Vagina (tissue), 2 donors: Measurements from ENCODE around the gene MCF2L. TPM values are rescaled to one million over a fixed set of nuclear protein-coding genes. Genes with fewer than 3 reads are reported as not detected.

Experiments
- DNase-seq, 2 donors: peaks; one replicate each; pipeline ENCODE4 v3.0.0-alpha.2; 2017; ENCODE audit errors: extremely low spot score in 2 of 2
- H3K27ac ChIP-seq: fragments of 200-600 bp; sonication (generic); one replicate; pipeline ENCODE4 v1.5.1; 2019
- H3K27me3 ChIP-seq: fragments of 200-600 bp; sonication (generic); one replicate; pipeline ENCODE4 v1.5.1; 2019
- H3K36me3 ChIP-seq, 2 donors: fragments of 200-600 bp; sonication (generic); one replicate each; pipeline ENCODE4 v1.5.1; 2017 to 2019
- H3K4me1 ChIP-seq: fragments of 200-600 bp; sonication (generic); one replicate; pipeline ENCODE4 v1.5.1; 2019
- H3K4me3 ChIP-seq, 2 donors: fragments of 200-600 bp; sonication (generic); 1 replicate in 1 of 2; 2 replicates in 1 of 2; pipeline ENCODE4 v1.5.1; 2016 to 2019
- H3K9me3 ChIP-seq: fragments of 200-600 bp; sonication (generic); one replicate; pipeline ENCODE4 v1.5.1; 2019
- POLR2A ChIP-seq, 2 donors: fragments of 450-650 bp; IDR thresholded peaks; one replicate each; pipeline ENCODE4 v1.6.1; 2017; ENCODE audit warnings: antibody characterized with exemption in 2 of 2, mild to moderate bottlenecking in 2 of 2, moderate library complexity in 2 of 2
- POLR2AphosphoS5 ChIP-seq, 2 donors: sonication (generic); formaldehyde crosslinking; IDR thresholded peaks; one replicate each; pipeline ENCODE4 v1.9.0; 2017; ENCODE audit warnings: antibody characterized with exemption in 2 of 2, mild to moderate bottlenecking in 2 of 2, low read depth in 1 of 2; ENCODE audit not compliant: insufficient read depth in 1 of 2
- intact Hi-C: fragments of 100-400 bp; cut with DNase I; formaldehyde crosslinking; loops from one replicate; pipeline ENCODE4 v1.15.1; 2023
- total RNA-seq: library from RNA; depleted of rRNA; stranded (reverse); fragments of >200 nt; gene quantifications from one replicate; pipeline ENCODE4 v1.2.3, GENCODE V29; 2016
- TF ChIP-seq, protein P1 (sequence below), 3 experiments: fragments of 450-650 bp in 2 of 3; fragments of 200-600 bp in 1 of 3; sonication (generic) in 1 of 3; IDR thresholded peaks; one replicate each; pipeline ENCODE4 v1.5.1; 2017 to 2019; ENCODE audit warnings: antibody characterized with exemption in 3 of 3, mild to moderate bottlenecking in 2 of 3, moderate library complexity in 2 of 3

Gene MCF2L
- total RNA-seq, 1 donor from 2014 or later: 45.4 TPM

GRCh38 chr13:113091891-113092775, 123.1 kb downstream of the MCF2L start:
- Histone ChIP-seq H3K4me3 (no peak overlapping the region), H3K36me3 (peaks cover 0 to 8% of the 10 kb centered on the region in 2 donors), H3K9me3 (no peaks in the 10 kb centered on the region), H3K27ac (no peak overlapping the region), H3K4me1 (no peaks in the 10 kb centered on the region), H3K27me3 (no peaks in the 10 kb centered on the region)
- intact Hi-C loops: no loop called here
- no peak for DNase-seq
- TF ChIP-seq, protein P1, sequence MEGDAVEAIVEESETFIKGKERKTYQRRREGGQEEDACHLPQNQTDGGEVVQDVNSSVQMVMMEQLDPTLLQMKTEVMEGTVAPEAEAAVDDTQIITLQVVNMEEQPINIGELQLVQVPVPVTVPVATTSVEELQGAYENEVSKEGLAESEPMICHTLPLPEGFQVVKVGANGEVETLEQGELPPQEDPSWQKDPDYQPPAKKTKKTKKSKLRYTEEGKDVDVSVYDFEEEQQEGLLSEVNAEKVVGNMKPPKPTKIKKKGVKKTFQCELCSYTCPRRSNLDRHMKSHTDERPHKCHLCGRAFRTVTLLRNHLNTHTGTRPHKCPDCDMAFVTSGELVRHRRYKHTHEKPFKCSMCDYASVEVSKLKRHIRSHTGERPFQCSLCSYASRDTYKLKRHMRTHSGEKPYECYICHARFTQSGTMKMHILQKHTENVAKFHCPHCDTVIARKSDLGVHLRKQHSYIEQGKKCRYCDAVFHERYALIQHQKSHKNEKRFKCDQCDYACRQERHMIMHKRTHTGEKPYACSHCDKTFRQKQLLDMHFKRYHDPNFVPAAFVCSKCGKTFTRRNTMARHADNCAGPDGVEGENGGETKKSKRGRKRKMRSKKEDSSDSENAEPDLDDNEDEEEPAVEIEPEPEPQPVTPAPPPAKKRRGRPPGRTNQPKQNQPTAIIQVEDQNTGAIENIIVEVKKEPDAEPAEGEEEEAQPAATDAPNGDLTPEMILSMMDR (IDR thresholded peaks at IDR 0.05): no peak
- no peak for TF ChIP-seq POLR2A (IDR thresholded peaks at IDR 0.05)
- TF ChIP-seq POLR2AphosphoS5 (IDR thresholded peaks at IDR 0.05; ENCODE audit: insufficient read depth in 1 of 2, low read depth in 1 of 2): no peak

DNA sequence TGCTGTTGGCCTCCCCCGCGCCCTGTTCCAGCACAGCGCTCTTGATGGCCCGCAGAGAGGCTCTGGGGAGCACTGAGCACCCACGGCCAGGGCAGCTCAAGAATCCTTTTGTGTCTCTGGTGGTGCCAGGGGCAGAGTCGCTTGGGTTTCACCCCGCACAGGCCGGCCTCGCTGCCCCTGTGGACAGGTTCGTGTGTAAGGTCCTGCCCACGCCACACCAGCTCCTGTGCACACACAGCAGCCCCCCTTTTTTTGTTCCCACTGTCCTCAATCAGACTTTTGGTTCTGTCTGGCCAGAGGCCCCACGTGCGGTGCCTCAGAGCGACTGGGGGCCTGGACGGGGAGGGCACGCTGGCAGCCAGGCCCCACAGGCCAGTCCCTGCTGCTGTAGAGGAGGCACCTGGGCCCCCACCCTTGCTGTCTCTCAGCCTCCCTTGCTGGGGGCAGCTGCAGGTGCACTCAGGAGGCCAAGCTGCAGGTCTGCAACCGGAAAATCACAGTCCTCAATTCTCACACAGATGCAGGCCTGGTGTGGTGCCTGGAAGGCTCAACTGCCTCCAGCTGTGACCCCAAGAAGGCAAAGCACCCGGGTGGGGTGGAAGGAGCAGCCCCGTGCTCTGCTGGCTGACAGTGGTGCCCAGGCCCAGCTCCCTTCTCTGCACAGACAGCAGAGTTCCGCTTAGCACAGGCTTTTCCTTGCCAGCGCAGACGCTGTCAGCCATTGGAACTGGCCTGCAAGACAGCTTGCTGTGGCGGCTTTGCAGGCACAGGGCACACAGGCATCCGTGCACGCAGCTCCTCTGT, 124.0 kb downstream of the MCF2L start:
- no peak overlapping the region for H3K4me3 ChIP-seq
- no peak for DNase-seq
- H3K4me1 ChIP-seq: no peaks in the 10 kb centered on the region
- H3K27me3 ChIP-seq: no peaks in the 10 kb centered on the region
- H3K9me3 ChIP-seq: no peaks in the 10 kb centered on the region
- TF ChIP-seq POLR2AphosphoS5 (IDR thresholded peaks at IDR 0.05; ENCODE audit: insufficient read depth in 1 of 2, low read depth in 1 of 2) (no peak), POLR2A (IDR thresholded peaks at IDR 0.05) (no peak)
- TF ChIP-seq, protein P1 (IDR thresholded peaks at IDR 0.05): no peak
- no peaks in the 10 kb centered on the region for H3K36me3 ChIP-seq
- no peak overlapping the region for H3K27ac ChIP-seq
- intact Hi-C loops: no loop called here

DNA sequence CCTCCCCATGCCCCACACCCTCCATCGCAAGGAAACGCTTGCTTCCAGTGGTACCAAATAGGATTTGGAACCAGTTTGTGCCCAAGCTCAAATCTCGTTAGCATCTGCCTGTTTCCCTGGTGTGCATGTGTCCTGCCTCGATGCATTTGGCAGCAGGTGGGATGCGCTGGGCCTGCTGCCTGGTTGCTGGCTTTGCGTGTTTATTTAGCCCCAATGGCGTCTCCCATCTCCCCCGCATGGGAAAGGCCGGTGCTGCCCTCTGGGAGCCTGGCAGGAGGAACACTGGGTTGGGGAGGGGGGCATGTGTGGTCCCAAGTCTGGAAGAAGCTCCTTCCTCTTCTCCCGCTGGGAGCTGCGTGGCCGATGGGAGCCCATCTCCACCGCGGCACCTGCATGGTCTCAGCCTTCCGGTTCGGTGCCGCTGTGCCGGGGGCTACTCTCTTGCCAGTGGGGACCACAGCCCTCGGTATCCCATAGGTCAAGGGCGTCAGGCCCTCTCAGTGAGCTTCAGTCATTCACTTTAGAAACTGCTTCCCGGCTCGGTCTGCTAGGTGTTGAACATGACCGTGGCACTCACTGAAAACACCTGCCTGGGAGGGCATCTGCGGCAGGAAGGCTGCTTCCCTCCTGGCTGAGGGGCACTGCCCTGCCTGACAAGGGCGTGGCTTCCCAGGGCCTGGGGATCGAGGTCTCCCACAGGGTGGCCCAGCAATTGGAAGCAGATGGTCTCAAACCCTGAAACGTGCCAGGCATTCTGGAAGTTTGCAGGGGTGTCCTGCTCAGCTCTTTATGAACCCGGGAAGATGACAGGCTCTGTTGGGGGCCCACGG, 124.8 kb downstream of the MCF2L start:
- H3K4me3 ChIP-seq: no peak overlapping the region
- no peaks in the 10 kb centered on the region for H3K4me1 ChIP-seq
- H3K27ac ChIP-seq: no peak overlapping the region
- DNase-seq: no peak
- no peaks in the 10 kb centered on the region for H3K27me3 ChIP-seq
- H3K9me3 ChIP-seq: no peaks in the 10 kb centered on the region
- intact Hi-C loops: no loop called here
- TF ChIP-seq POLR2AphosphoS5 (IDR thresholded peaks at IDR 0.05; ENCODE audit: insufficient read depth in 1 of 2, low read depth in 1 of 2) (no peak), POLR2A (IDR thresholded peaks at IDR 0.05) (no peak)
- TF ChIP-seq, protein P1 (IDR thresholded peaks at IDR 0.05): no peak
- no peaks in the 10 kb centered on the region for H3K36me3 ChIP-seq

DNA sequence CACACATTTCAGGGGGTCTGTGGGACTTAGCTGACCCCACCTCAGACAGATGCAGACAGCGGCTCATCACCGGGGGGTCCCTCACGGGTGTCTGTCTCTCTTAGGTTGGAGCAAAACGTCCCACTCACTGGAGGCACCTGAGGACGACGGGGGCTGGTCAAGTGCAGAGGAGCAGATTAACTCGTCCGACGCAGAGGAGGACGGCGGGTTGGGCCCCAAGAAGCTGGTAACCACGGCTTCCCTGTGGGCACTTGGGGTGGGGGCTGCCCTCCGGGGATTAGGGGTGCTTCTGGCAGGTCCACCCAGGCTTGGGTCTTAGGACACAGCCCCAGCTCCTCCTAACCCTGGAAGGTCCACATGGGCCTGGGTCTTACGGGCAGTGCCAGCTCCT, 125.4 kb downstream of the MCF2L start:
- no peaks in the 10 kb centered on the region for H3K36me3 ChIP-seq
- H3K4me3 ChIP-seq: no peak overlapping the region
- H3K4me1 ChIP-seq: no peaks in the 10 kb centered on the region
- TF ChIP-seq, protein P1 (IDR thresholded peaks at IDR 0.05): no peak
- no peak for TF ChIP-seq POLR2AphosphoS5 (IDR thresholded peaks at IDR 0.05; ENCODE audit: insufficient read depth in 1 of 2, low read depth in 1 of 2)
- no peak for TF ChIP-seq POLR2A (IDR thresholded peaks at IDR 0.05)
- no peak for DNase-seq
- intact Hi-C loops: no loop called here
- no peaks in the 10 kb centered on the region for H3K27me3 ChIP-seq
- H3K27ac ChIP-seq: no peak overlapping the region
- no peaks in the 10 kb centered on the region for H3K9me3 ChIP-seq
